ENCODE measurements around the gene HGS. TPM values are rescaled to one million over a fixed set of nuclear protein-coding genes. Genes with fewer than 3 reads are reported as not detected.

Gene HGS, protein sequence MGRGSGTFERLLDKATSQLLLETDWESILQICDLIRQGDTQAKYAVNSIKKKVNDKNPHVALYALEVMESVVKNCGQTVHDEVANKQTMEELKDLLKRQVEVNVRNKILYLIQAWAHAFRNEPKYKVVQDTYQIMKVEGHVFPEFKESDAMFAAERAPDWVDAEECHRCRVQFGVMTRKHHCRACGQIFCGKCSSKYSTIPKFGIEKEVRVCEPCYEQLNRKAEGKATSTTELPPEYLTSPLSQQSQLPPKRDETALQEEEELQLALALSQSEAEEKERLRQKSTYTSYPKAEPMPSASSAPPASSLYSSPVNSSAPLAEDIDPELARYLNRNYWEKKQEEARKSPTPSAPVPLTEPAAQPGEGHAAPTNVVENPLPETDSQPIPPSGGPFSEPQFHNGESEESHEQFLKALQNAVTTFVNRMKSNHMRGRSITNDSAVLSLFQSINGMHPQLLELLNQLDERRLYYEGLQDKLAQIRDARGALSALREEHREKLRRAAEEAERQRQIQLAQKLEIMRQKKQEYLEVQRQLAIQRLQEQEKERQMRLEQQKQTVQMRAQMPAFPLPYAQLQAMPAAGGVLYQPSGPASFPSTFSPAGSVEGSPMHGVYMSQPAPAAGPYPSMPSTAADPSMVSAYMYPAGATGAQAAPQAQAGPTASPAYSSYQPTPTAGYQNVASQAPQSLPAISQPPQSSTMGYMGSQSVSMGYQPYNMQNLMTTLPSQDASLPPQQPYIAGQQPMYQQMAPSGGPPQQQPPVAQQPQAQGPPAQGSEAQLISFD
- 36.6 TPM for total RNA-seq
- long read RNA-seq, transcript HGS-201 (22 exons, 2,970 nt), result major isoform, 47 of 74 reads
- long read RNA-seq, partial matches to known transcripts, result 16 of 74 reads
- long read RNA-seq, other reads (novel, unspliced or antisense), result 11 of 74 reads

- intact Hi-C loops (cut with DNase I), result loop anchor here (5.0 kb wide), 1 partner anchor 47 kb away; the partner anchor contains the start of genes NPLOC4 and TSPAN10
- peak; percentile 99 for DNase-seq (ENCODE audit: missing footprints)
Measured at GRCh38 chr17:81683584-81684441, at the start of gene HGS, which contains the start of gene ARL16. TSS of gene HGS (plus strand) at chr17:81684011. CDS start at chr17:81684067, 56 bp downstream. TSS of gene ARL16 (minus strand) at chr17:81683797. CDS start at chr17:81683753, 44 bp downstream.

DNA sequence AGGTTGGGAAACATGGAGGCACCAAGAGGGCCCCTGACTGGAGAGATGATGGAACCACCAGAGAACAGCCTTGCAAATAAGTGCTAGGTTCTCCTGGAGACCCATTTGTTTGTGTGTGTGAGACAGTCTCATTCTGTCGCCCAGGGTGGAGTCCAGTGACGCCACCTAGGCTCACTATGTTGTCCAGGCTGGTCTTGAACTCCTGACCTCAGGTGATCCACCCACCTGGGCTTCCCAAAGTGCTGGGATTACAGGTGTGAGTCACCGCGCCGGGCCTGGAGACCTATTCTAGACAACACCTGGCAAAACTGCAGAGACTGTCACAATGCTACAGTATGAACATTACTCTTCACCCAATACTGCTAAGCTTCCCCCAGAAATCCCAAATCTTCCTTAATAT, 48.4 kb upstream of the HGS start:
- intact Hi-C loops (cut with DNase I), result loop anchor here (5.0 kb wide), 1 partner anchor 47 kb away; the partner anchor contains the start of genes ARL16 and HGS
- no peak for DNase-seq (ENCODE audit: missing footprints)
- no peak for ATAC-seq

More at GRCh38 chr17:81683584-81684441, at the start of gene HGS, which contains the start of gene ARL16:
- ATAC-seq, result peak; percentile 99

DNA sequence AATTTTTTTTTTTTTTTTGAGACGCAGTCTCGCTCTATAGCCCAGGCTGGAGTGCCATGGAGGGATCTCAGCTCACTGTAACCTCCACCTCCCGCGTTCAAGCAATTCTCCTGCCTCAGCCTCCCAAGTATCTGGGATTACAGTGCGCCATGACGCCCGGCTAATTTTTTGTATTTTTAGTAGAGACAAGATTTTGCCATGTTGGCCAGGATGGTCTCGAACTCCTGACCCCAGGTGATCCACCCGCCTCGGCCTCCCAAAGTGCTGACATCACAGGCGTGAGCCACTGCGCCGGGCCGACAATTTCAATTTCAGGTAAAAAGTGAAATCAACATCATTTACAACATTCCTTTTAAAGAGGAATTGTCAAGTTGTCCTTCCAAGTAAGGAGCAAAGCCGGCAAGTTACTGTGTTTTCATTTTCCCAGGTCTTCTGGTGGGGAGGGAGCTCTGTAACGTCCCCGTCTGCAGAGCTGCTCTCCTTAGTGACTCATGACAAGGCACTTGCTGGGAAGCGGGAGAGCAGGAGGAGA, 47.8 kb upstream of the HGS start:
- no peak for DNase-seq (ENCODE audit: missing footprints)
- ATAC-seq, result no peak
- intact Hi-C loops (cut with DNase I), result loop anchor here (5.0 kb wide), 1 partner anchor 46 kb away; the partner anchor contains the start of genes ARL16 and HGS

DNA sequence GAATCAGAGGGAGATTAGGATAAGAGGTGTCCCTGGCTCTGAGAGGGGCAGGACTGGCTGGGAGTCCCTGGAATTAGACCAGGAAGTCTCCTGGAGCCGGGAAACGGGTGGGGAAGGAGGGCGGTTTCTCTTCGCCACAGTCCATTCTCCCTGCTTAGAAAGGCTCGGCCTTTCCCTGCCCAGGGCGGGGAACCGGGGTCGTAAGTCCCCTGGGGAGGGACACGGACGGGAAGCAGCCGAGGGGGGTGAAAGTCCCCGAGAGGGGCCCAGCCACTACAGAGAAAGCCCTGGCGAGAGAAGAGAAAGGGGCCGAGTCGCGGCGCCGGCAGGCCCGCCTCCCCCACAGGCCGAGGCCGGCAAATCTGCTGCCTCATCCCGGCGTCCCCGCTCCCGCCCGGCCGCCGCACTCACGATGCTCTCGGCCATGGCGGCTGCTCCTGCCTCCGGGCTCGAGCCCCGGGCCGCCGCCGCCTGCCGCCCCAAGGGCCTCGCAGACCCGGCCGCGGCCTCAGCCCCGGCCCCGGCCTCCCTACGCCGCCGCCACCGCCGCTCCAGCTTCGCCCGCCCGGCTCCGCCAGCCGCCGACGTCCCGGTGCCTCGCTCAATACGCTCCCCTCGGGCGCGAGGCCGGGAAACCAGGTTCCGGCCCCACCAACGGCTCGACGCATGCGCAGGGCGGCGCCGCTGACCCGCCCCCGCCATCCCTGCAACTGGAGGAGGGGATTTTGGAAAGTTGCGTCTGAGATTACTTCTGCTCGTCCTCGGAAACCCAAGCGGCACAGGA, 47.1 kb upstream of the HGS start, which contains the start of the genes NPLOC4 and TSPAN10:
TSS of gene NPLOC4 (minus strand) at position 608 of the 784 bp plus-strand sequence. CDS start at position 426, 182 bp downstream.
TSS of gene TSPAN10 (plus strand) at position 692 of the 784 bp plus-strand sequence. CDS start 5,217 bp downstream, outside the sequence.
- intact Hi-C loops (cut with DNase I), result loop anchor here (5.0 kb wide), 1 partner anchor 46 kb away; the partner anchor contains the start of genes ARL16 and HGS
- ATAC-seq (peak; percentile 91), DNase-seq (ENCODE audit: missing footprints) (peak; percentile 93)

GRCh38 chr17:81638683-81639082, 45.1 kb upstream of the HGS start:
- ATAC-seq (no peak), DNase-seq (ENCODE audit: missing footprints) (no peak)
- intact Hi-C loops (cut with DNase I), result loop anchor here (5.0 kb wide), 1 partner anchor 44 kb away; the partner anchor contains the start of genes ARL16 and HGS

DNA sequence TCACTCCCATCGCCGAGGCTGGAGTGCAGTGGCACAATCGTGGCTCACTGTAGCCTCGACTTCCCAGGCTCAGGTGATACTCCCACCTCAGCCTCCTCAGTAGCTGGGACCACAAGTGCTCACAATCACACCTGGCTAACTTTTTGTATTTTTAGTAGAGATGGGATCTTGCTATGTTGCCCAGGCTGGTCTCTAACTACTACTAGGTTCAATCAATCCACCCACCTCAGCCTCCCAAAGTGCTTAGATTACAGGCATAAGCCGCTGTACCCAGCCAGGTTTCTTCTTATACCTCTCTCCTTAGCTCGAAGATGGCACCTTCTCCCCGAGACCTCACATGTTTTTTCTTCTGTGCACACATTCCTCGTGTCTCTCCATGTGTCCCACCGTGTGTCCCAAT, 43.8 kb upstream of the HGS start:
- DNase-seq (ENCODE audit: missing footprints), result no peak
- no peak for ATAC-seq
- intact Hi-C loops (cut with DNase I), result no loop called here

DNA sequence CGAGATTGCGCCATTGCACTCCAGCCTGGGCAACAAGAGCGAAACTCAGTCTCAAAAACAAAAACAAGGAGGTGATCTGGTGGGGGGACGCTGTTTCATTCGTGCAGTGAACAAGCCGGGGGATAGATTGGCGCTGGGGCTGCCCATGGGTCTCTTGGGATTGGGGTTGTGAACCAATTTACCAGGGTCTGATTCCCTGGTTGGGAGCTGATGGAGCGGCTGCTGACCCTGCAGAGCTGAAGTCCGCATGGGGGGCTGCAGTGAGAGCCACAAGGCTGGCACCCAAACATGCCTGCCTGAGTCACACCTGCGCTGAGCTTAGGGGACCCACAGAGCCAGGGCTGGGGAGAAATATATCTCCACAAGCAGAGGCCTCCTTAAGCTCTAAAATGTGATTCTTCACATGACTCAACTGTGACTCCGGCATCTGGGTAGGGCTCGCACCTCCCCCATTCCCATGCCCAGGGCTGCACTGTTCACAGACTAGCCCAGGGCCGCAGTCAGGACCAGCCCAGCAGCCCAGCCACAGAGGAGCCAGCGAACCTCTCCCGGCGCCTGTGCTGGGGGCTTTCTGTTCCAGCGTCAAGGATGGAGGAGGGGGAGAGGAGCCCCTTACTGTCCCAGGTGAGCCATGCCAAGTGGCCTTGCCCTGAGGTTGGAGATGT, 41.9 kb upstream of the HGS start:
- intact Hi-C loops (cut with DNase I), result no loop called here
- no peak for ATAC-seq
- no peak for DNase-seq (ENCODE audit: missing footprints)

DNA sequence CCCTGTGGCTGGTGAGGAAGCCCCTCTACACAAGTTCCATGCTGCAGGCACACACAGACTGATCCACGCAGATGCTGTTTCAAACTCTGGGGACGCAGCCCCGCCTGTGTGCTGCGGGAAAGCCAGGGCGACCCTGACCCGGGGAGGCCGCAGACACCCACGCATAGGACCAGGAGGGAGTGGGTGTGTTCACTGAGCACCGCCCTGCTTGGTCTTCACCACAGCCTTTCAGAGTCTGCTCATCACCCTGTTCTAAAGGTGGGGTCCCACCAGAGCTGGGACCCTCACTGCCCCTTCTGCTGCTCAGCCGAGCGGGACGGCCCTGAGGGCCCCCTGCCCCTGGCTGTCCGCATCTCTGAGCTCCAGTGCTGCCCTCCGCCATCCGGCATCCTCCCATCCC, 39.3 kb upstream of the HGS start:
- ATAC-seq, result no peak
- DNase-seq (ENCODE audit: missing footprints), result no peak
- intact Hi-C loops (cut with DNase I), result no loop called here

GRCh38 chr17:81644976-81645952, 38.5 kb upstream of the HGS start:
- no peak for ATAC-seq
- intact Hi-C loops (cut with DNase I), result no loop called here

GRCh38 chr17:81646869-81647600, 36.8 kb upstream of the HGS start:
- intact Hi-C loops (cut with DNase I), result no loop called here
- ATAC-seq, result no peak
- no peak for DNase-seq (ENCODE audit: missing footprints)

More at GRCh38 chr17:81644976-81645952, 38.5 kb upstream of the HGS start:
- no peak for DNase-seq (ENCODE audit: missing footprints)

DNA sequence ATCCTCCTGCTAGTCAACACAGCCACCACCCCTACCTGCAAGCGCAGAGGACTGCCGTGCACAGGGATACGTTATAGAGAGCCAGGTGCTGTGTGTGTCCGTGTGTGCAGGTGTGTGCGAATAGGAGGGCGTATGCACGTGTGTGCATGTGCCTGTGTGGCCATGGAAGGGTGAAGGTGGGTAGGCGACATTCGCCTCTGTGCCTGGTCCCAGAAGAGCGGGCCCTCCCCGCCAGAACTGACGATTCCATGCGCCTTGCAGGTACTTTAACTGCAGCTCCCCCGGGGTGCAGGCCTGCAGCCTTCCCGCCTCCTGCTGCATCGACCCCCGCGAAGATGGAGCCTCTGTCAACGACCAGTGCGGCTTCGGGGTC, 36.2 kb upstream of the HGS start:
- no peak for DNase-seq (ENCODE audit: missing footprints)
- ATAC-seq, result no peak
- intact Hi-C loops (cut with DNase I), result no loop called here

DNA sequence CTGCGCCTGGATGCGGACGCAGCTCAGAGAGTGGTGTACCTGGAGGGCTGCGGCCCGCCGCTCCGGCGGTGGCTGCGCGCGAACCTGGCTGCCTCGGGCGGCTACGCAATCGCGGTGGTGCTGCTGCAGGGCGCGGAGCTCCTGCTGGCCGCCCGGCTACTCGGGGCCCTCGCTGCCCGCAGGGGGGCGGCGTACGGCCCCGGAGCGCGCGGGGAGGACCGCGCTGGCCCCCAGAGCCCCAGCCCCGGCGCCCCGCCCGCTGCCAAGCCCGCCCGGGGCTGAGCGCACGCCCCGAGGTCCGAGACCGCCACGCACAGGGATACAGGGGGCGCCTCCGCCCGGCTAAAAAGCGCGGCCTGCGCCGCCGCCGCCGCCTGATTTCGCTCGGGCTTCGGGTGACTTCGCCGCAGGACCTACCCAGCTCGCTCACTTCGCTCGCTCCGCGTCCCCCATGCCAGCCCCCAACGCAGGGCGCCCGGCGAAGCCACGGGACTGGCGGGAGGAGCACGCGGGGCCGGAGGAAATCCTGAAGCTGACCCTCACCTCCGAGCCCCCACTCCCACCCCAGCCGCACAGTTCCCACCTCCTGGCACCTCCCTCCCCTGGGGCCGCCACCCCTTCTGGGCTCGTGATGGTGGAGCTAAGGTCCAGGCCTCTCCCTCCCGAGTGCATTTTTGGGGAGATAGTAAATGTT, 35.7 kb upstream of the HGS start:
- intact Hi-C loops (cut with DNase I), result no loop called here
- no peak for DNase-seq (ENCODE audit: missing footprints)
- no peak for ATAC-seq

- intact Hi-C loops (cut with DNase I), result no loop called here
- no peak for ATAC-seq
- no peak for DNase-seq (ENCODE audit: missing footprints)
Measured at GRCh38 chr17:81648707-81649085, 35.1 kb upstream of the HGS start.

GRCh38 chr17:81650951-81651350, 32.9 kb upstream of the HGS start:
- ATAC-seq (no peak), DNase-seq (ENCODE audit: missing footprints) (no peak)
- intact Hi-C loops (cut with DNase I), result no loop called here

Data from Right ventricle myocardium inferior (tissue), 1 donor.